Adrenal gland (tissue), 12 donors: ENCODE results near the gene CDHR2. TPM values are rescaled to one million over a fixed set of nuclear protein-coding genes. Genes with fewer than 3 reads are reported as not detected.
A peak's percentile ranks its signal among the peaks of the same experiment; 100 is the strongest.

Experiments used
- DNase-seq, 7 donors: peaks; one replicate each; pipeline ENCODE4 v3.0.0-alpha.2; 2019 to 2020
- H3K27ac ChIP-seq, 5 donors: fragments of 200-600 bp; sonication (generic) in 4 of 5; 1 replicate in 3 of 5; 2 replicates in 2 of 5; pipeline versions ENCODE4 v1.5.1 to v1.8.0; 2016 to 2020; ENCODE audit warnings: mild to moderate bottlenecking in 1 of 5
- H3K27me3 ChIP-seq: fragments of 200-600 bp; 2 replicates; pipeline ENCODE4 v1.8.0; 2021
- H3K36me3 ChIP-seq, 2 donors: fragments of 200-600 bp; replicated peaks in 1 of 2; 1 replicate in 1 of 2; 2 replicates in 1 of 2; pipeline versions ENCODE4 v1.5.1 to v1.8.0; 2018 to 2022
- H3K4me1 ChIP-seq, 2 donors: fragments of 200-600 bp; replicated peaks in 1 of 2; 1 replicate in 1 of 2; 2 replicates in 1 of 2; pipeline versions ENCODE4 v1.5.1 to v1.8.0; 2018 to 2021
- H3K4me3 ChIP-seq, 4 donors: fragments of 200-600 bp; sonication (generic) in 3 of 4; one replicate each; pipeline ENCODE4 v1.5.1; 2016 to 2018
- H3K9me3 ChIP-seq, 3 donors: fragments of 200-600 bp; sonication (generic) in 1 of 3; replicated peaks in 1 of 3; 1 replicate in 2 of 3; 2 replicates in 1 of 3; pipeline versions ENCODE4 v1.5.1 to v1.8.0; 2016 to 2021
- CTCF ChIP-seq, 6 experiments: fragments of 450-650 bp in 4 of 6; fragments of 200-600 bp in 2 of 6; sonication (generic) in 1 of 6; IDR thresholded peaks; 1 replicate in 5 of 6; 2 replicates in 1 of 6; pipeline versions ENCODE4 v1.5.1 to v1.8.0; 2016 to 2021; ENCODE audit warnings: antibody characterized with exemption in 6 of 6, mild to moderate bottlenecking in 2 of 6, moderate library complexity in 1 of 6
- POLR2A ChIP-seq, 2 donors: fragments of 450-650 bp; IDR thresholded peaks; one replicate each; pipeline ENCODE4 v1.6.1; 2017; ENCODE audit warnings: antibody characterized with exemption in 2 of 2, mild to moderate bottlenecking in 2 of 2, moderate library complexity in 1 of 2
- WGBS, 4 donors: extraction: QIAGEN DNeasy Blood & Tissue Kit in 2 of 4; methylation state at CpG; one replicate each; pipeline versions ENCODE4 v1.1.5 to v1.1.7; 2013 to 2017; 5-methylcytosine and 5-hydroxymethylcytosine counted together
- intact Hi-C, 2 donors: fragments of 100-400 bp; cut with DNase I; formaldehyde crosslinking; loops; one replicate each; pipeline versions ENCODE4 v1.14.1 to v1.15.0; 2022 to 2023
- polyA plus RNA-seq, 3 donors: library from polyadenylated mRNA; stranded (reverse); fragments of 200-250 nt in 2 of 3; fragments of 350-450 nt in 1 of 3; fragmentation: Illumina TruSeq in 1 of 3; extraction: RNeasy Lipid Tissue Mini Kit (QIAGEN cat#74804) in 1 of 3; gene quantifications; one replicate each; pipeline ENCODE4 v1.2.3, GENCODE V29; 2013 to 2014
- total RNA-seq, 9 donors: library from RNA; depleted of rRNA in 4 of 9; stranded (reverse); fragments of >200 nt in 4 of 9; fragments of 120-200 nt in 1 of 9; fragmentation: NEBNext Ultra II Directional in 1 of 9; extraction: Animal tissue kit (Norgen Biotek cat#: 25700) in 1 of 9; gene quantifications; one replicate each; pipeline versions ENCODE4 v1.1.0 to v1.2.4, GENCODE V29; 2013 to 2023
- donor health status: healthy with polysubstance abuse.
- donor health status: Bipolar disorder and iron deficiency.
- donor health status: DM: yes; HTN: yes; CAD: no.
- donor health status: DM: no; HTN: no; CAD: no.
- donor health status: DM: no; HTN: no; CAD: no.
- donor health status: DM: yes; HTN: yes; CAD: no.

The CDHR2 gene
- total and polyA plus RNA-seq, 12 donors = under 0.01 to 0.55 (median 0.15) TPM; not detected in 2

- DNase-seq = no peak
- Histone ChIP-seq H3K27ac (no peak overlapping the region), H3K4me1 (peaks cover 0 to 16% of the 10 kb centered on the region in 2 donors), H3K9me3 (no peaks in the 10 kb centered on the region), H3K27me3 (peaks cover 33% of the 10 kb centered on the region), H3K4me3 (no peak overlapping the region), H3K36me3 (no peaks in the 10 kb centered on the region)
- WGBS, 4 donors = 53 to 62% (median 61%) methylated on average over 7 of the region's 7 CpGs
- no peak for TF ChIP-seq POLR2A (IDR thresholded peaks at IDR 0.05)
- no peak for TF ChIP-seq CTCF (IDR thresholded peaks at IDR 0.05)
- intact Hi-C loops = no loop called here
Measured at GRCh38 chr5:176616511-176616910, 67.4 kb downstream of the CDHR2 start.

- WGBS, 4 donors = 20 to 32% (median 23%) methylated on average over 9 to 19 of the region's 19 CpGs
- DNase-seq = no peak
- Histone ChIP-seq H3K9me3 (no peaks in the 10 kb centered on the region), H3K27ac (no peak overlapping the region), H3K4me3 (peak overlapping the region in 1 of 4 donors; percentile 29), H3K27me3 (peaks cover 33% of the 10 kb centered on the region), H3K36me3 (no peaks in the 10 kb centered on the region), H3K4me1 (peaks cover 0 to 16% of the 10 kb centered on the region in 2 donors)
- intact Hi-C loops = no loop called here
- TF ChIP-seq CTCF (IDR thresholded peaks at IDR 0.05) = no peak
Measured at GRCh38 chr5:176618783-176619182, 69.6 kb downstream of the CDHR2 start.

GRCh38 chr5:176619203-176619568, 70.0 kb downstream of the CDHR2 start:
- peak overlapping the region in 1 of 4 donors; percentile 29 for H3K4me3 ChIP-seq
- WGBS, 4 donors = 1 to 9% (median 5%) methylated on average over 6 to 31 of the region's 31 CpGs
- peaks cover 0 to 16% of the 10 kb centered on the region in 2 donors for H3K4me1 ChIP-seq
- no peak for TF ChIP-seq POLR2A (IDR thresholded peaks at IDR 0.05)
- TF ChIP-seq CTCF (IDR thresholded peaks at IDR 0.05) = peak in 3 of 6 experiments; percentile 11 to 36 (median 26)
- peaks cover 33% of the 10 kb centered on the region for H3K27me3 ChIP-seq
- H3K9me3 ChIP-seq = no peaks in the 10 kb centered on the region
- intact Hi-C loops = no loop called here
- no peak overlapping the region for H3K27ac ChIP-seq
- no peaks in the 10 kb centered on the region for H3K36me3 ChIP-seq
- peak; percentile 78 to 91 (median 84) for DNase-seq

GRCh38 chr5:176619569-176620332, 70.6 kb downstream of the CDHR2 start:
- intact Hi-C loops = no loop called here
- TF ChIP-seq POLR2A (IDR thresholded peaks at IDR 0.05) = no peak
- no peak for TF ChIP-seq CTCF (IDR thresholded peaks at IDR 0.05)

More at GRCh38 chr5:176619569-176620332, 70.6 kb downstream of the CDHR2 start:
- H3K36me3 ChIP-seq = no peaks in the 10 kb centered on the region
- WGBS, 4 donors = 0 to 11% (median 8%) methylated on average over 2 to 59 of the region's 59 CpGs
- H3K4me1 ChIP-seq = peaks cover 0 to 16% of the 10 kb centered on the region in 2 donors
- DNase-seq = no peak
- peak overlapping the region in 1 of 4 donors; percentile 29 for H3K4me3 ChIP-seq
- H3K9me3 ChIP-seq = no peaks in the 10 kb centered on the region
- H3K27ac ChIP-seq = no peak overlapping the region
- peaks cover 33% of the 10 kb centered on the region for H3K27me3 ChIP-seq
